ENCODE measurements around the gene MTARC2. TPM values are rescaled to one million over a fixed set of nuclear protein-coding genes. Genes with fewer than 3 reads are reported as not detected.

The MTARC2 gene
- total and polyA plus RNA-seq, 2 of the 13 experiments (the other 11 are each of a cell fraction or from before 2014, with no cell fraction given) = 8.5 to 10.1 TPM

DNA sequence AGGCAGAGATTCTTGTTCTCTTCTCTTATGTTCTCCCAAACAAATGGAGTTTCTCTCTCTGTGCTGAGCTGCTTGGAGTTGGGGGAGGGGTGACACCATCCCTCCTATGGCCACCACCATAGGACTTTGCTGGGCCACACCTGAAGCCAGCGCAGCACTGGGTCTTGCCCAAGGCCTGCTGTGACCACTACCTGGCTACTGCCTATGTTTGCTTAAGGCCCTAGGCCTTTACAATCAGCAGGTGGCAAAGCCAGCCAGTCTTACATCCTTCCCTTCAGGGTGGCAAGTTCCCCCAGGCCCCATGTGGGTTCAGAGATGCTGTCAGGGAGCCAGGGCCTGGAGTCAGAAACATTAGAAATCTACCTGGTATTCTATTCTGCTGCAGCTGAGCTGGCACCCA, 6.3 kb upstream of the MTARC2 start:
- H3K9me3 ChIP-seq (ENCODE audit: low read length) = no peaks in the 10 kb centered on the region
- DNase-seq (ENCODE audit: low spot score) (no peak), FAIRE-seq (no peak), ATAC-seq (no peak)
- H3K4me2 ChIP-seq (ENCODE audit: low read depth, low read length) = no peak overlapping the region
- no peaks in the 10 kb centered on the region for H3K36me3 ChIP-seq (replicated peaks in 1 of 2; ENCODE audit: control insufficient read depth in 1 of 2, insufficient read depth in 2 of 2, low read length in 2 of 2)
- ChIA-PET CTCF (ENCODE audit: low intra/inter-chr PET ratio, low total read pairs) (no interaction called here), POLR2A (no interaction called here)
- in situ Hi-C loops (cut with HindIII; ENCODE audit: extremely low pct_ligation_motif_present, low pct_unique_long_range_greater_than_20kb) (no loop called here), intact Hi-C loops (cut with micrococcal nuclease; ENCODE audit: unreplicated experiment) (no loop called here)
- no peak overlapping the region for H3K27ac ChIP-seq (ENCODE audit: extremely low read length, insufficient read depth, low read length)
- no peak overlapping the region for H3K4me3 ChIP-seq (replicated peaks in 1 of 3; ENCODE audit: insufficient read depth in 1 of 3, low read depth in 2 of 3, low read length in 3 of 3)
- H2AFZ ChIP-seq (ENCODE audit: low read length) = no peak overlapping the region
- H3K79me2 ChIP-seq (ENCODE audit: insufficient read depth, low read length) = no peaks in the 10 kb centered on the region
- WGBS (ENCODE audit: low lambda C conversion rate) = 80% methylated on average over 1 of the region's 1 CpG
- peaks cover 0 to 9% of the 10 kb centered on the region in 2 experiments; a peak in 4 of 5 replicates for H3K27me3 ChIP-seq (ENCODE audit: control insufficient read depth in 1 of 2, insufficient read depth in 2 of 2, low read length in 2 of 2)
- no peaks in the 10 kb centered on the region for H4K20me1 ChIP-seq (ENCODE audit: insufficient read depth, low read length)
- no peak overlapping the region for H3K9ac ChIP-seq (ENCODE audit: insufficient read depth, low read depth, low read length)
- BruUV-seq (replicated peaks) = no TSS peak
- peaks cover 7% of the 10 kb centered on the region for H3K4me1 ChIP-seq (ENCODE audit: insufficient read depth, low read length)
- TF ChIP-seq ZNF552 (CRISPR knock-in tag; IDR thresholded peaks at IDR 0.05; ENCODE audit: borderline replicate concordance) (no peak), RARA (CRISPR knock-in tag; IDR thresholded peaks at IDR 0.05) (no peak), ZBTB43 (CRISPR knock-in tag; conservative IDR thresholded peaks at IDR 0.05) (no peak), NFE2 (CRISPR knock-in tag; IDR thresholded peaks at IDR 0.05) (no peak), MIER3 (CRISPR knock-in tag; IDR thresholded peaks at IDR 0.05; ENCODE audit: borderline replicate concordance) (no peak), RFX1 (IDR thresholded peaks at IDR 0.05) (no peak), ZBTB39 (CRISPR knock-in tag; IDR thresholded peaks at IDR 0.05) (no peak)
- TF ChIP-seq, protein P1, sequence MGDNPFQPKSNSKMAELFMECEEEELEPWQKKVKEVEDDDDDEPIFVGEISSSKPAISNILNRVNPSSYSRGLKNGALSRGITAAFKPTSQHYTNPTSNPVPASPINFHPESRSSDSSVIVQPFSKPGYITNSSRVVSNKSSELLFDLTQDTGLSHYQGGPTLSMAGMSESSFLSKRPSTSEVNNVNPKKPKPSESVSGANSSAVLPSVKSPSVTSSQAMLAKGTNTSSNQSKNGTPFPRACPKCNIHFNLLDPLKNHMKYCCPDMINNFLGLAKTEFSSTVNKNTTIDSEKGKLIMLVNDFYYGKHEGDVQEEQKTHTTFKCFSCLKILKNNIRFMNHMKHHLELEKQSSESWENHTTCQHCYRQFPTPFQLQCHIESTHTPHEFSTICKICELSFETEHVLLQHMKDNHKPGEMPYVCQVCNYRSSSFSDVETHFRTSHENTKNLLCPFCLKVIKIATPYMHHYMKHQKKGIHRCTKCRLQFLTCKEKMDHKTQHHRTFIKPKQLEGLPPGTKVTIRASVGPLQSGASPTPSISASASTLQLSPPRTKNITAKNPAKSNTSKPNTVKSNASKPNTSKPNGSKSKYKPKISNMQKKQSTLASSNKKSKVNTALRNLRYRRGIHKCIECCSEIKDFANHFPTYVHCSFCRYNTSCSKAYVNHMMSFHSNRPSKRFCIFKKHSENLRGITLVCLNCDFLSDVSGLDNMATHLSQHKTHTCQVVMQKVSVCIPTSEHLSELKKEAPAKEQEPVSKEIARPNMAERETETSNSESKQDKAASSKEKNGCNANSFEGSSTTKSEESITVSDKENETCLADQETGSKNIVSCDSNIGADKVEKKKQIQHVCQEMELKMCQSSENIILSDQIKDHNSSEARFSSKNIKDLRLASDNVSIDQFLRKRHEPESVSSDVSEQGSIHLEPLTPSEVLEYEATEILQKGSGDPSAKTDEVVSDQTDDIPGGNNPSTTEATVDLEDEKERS (CRISPR knock-in tag; IDR thresholded peaks at IDR 0.05) = no peak
- TF ChIP-seq, protein P2, sequence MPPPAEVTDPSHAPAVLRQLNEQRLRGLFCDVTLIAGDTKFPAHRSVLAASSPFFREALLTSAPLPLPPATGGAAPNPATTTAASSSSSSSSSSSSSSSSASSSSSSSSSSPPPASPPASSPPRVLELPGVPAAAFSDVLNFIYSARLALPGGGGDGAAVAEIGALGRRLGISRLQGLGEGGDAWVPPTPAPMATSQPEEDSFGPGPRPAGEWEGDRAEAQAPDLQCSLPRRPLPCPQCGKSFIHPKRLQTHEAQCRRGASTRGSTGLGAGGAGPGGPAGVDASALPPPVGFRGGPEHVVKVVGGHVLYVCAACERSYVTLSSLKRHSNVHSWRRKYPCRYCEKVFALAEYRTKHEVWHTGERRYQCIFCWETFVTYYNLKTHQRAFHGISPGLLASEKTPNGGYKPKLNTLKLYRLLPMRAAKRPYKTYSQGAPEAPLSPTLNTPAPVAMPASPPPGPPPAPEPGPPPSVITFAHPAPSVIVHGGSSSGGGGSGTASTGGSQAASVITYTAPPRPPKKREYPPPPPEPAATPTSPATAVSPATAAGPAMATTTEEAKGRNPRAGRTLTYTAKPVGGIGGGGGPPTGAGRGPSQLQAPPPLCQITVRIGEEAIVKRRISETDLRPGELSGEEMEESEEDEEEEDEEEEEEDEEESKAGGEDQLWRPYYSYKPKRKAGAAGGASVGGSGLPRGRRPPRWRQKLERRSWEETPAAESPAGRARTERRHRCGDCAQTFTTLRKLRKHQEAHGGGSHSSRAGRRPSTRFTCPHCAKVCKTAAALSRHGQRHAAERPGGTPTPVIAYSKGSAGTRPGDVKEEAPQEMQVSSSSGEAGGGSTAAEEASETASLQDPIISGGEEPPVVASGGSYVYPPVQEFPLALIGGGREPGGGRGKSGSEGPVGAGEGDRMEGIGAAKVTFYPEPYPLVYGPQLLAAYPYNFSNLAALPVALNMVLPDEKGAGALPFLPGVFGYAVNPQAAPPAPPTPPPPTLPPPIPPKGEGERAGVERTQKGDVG (CRISPR knock-in tag; IDR thresholded peaks at IDR 0.05; ENCODE audit: borderline replicate concordance) = no peak
- TF ChIP-seq, protein P3, sequence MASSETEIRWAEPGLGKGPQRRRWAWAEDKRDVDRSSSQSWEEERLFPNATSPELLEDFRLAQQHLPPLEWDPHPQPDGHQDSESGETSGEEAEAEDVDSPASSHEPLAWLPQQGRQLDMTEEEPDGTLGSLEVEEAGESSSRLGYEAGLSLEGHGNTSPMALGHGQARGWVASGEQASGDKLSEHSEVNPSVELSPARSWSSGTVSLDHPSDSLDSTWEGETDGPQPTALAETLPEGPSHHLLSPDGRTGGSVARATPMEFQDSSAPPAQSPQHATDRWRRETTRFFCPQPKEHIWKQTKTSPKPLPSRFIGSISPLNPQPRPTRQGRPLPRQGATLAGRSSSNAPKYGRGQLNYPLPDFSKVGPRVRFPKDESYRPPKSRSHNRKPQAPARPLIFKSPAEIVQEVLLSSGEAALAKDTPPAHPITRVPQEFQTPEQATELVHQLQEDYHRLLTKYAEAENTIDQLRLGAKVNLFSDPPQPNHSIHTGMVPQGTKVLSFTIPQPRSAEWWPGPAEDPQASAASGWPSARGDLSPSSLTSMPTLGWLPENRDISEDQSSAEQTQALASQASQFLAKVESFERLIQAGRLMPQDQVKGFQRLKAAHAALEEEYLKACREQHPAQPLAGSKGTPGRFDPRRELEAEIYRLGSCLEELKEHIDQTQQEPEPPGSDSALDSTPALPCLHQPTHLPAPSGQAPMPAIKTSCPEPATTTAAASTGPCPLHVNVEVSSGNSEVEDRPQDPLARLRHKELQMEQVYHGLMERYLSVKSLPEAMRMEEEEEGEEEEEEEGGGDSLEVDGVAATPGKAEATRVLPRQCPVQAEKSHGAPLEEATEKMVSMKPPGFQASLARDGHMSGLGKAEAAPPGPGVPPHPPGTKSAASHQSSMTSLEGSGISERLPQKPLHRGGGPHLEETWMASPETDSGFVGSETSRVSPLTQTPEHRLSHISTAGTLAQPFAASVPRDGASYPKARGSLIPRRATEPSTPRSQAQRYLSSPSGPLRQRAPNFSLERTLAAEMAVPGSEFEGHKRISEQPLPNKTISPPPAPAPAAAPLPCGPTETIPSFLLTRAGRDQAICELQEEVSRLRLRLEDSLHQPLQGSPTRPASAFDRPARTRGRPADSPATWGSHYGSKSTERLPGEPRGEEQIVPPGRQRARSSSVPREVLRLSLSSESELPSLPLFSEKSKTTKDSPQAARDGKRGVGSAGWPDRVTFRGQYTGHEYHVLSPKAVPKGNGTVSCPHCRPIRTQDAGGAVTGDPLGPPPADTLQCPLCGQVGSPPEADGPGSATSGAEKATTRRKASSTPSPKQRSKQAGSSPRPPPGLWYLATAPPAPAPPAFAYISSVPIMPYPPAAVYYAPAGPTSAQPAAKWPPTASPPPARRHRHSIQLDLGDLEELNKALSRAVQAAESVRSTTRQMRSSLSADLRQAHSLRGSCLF (CRISPR knock-in tag; IDR thresholded peaks at IDR 0.05; ENCODE audit: borderline replicate concordance) = no peak

Measured in HepG2 (cell line).